GM12801 (cell line): ENCODE measurements around the gene TGFB1.

ENCODE experiments used
- CTCF ChIP-seq: IDR thresholded peaks from one replicate; pipeline ENCODE4 v1.5.1; 2011; ENCODE audit warnings: control low read depth; ENCODE audit not compliant: insufficient read length; ENCODE audit errors: extremely low read depth

The TGFB1 gene

GRCh38 chr19:41376998-41377365 is 23.3 kb upstream of the TGFB1 start:
- TF ChIP-seq CTCF = no peak

- TF ChIP-seq CTCF = no peak
These were observed 22.7 kb upstream of the TGFB1 start, which contains the start of gene TMEM91 for GRCh38 chr19:41376241-41376997. Gene TMEM91, plus strand, starts transcription at chr19:41376533. Its CDS starts 1,777 bp downstream, at chr19:41378310.

GRCh38 chr19:41373993-41374392 is 20.3 kb upstream of the TGFB1 start:
- no peak for TF ChIP-seq CTCF

GRCh38 chr19:41372501-41372900 is 18.8 kb upstream of the TGFB1 start:
- no peak for TF ChIP-seq CTCF

- no peak for TF ChIP-seq CTCF
These were observed 17.8 kb upstream of the TGFB1 start for GRCh38 chr19:41371541-41371940.

- TF ChIP-seq CTCF = no peak
These were observed 16.0 kb upstream of the TGFB1 start for GRCh38 chr19:41369769-41370168.

- no peak for TF ChIP-seq CTCF
These were observed 14.2 kb upstream of the TGFB1 start for GRCh38 chr19:41367848-41368301.
